ENCODE measurements around the gene AP3M1.

The AP3M1 gene

DNA sequence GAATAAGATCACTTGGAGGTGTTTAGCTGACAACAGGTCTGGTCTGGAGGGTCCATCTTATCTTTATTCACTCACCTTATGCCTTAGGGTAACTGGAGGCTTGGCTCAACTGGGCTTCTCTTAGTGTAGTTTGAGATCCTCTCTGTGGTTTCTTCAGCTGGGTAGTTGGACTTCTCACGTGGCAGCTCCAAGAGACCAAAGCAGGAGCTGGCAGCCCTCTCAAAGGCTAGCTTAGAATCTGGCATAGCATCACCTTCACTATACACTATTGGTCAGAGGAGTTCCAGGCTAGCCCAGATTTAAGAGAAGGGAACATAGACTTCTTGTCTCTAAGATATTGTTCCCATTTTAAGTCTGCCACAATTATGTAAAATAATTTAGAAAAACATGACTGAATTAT lies 16.8 kb upstream of the AP3M1 start:
- Histone ChIP-seq H3K4me1 (no peaks in the 10 kb centered on the region), H3K9me3 (no peaks in the 10 kb centered on the region), H3K36me3 (no peaks in the 10 kb centered on the region), H3K4me3 (ENCODE audit: low read depth, low read length) (no peak overlapping the region), H3K27me3 (no peaks in the 10 kb centered on the region)
- TF ChIP-seq, protein P1, sequence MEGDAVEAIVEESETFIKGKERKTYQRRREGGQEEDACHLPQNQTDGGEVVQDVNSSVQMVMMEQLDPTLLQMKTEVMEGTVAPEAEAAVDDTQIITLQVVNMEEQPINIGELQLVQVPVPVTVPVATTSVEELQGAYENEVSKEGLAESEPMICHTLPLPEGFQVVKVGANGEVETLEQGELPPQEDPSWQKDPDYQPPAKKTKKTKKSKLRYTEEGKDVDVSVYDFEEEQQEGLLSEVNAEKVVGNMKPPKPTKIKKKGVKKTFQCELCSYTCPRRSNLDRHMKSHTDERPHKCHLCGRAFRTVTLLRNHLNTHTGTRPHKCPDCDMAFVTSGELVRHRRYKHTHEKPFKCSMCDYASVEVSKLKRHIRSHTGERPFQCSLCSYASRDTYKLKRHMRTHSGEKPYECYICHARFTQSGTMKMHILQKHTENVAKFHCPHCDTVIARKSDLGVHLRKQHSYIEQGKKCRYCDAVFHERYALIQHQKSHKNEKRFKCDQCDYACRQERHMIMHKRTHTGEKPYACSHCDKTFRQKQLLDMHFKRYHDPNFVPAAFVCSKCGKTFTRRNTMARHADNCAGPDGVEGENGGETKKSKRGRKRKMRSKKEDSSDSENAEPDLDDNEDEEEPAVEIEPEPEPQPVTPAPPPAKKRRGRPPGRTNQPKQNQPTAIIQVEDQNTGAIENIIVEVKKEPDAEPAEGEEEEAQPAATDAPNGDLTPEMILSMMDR (IDR thresholded peaks at IDR 0.05; ENCODE audit: low read depth, low read length), result no peak
- no peak for DNase-seq

DNA sequence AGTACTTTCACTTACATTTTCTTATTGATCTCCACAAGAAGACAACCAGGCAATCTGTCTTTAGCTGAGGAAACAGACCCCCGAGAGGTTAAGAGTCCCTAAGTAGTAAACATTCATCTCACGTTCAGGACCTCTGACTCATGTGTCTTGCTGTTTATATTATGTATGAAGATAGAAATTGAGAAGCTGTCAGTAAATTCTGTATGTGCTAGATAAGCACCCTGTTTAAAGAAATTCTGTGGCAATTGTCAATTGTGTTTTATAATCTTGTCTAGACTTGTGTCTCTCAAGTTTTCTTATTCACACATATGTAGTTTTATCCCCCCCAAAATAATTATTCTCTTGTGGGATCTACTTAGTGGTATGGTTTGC lies 14.9 kb upstream of the AP3M1 start:
- no peak overlapping the region for H3K4me3 ChIP-seq (ENCODE audit: low read depth, low read length)
- no peaks in the 10 kb centered on the region for H3K4me1 ChIP-seq
- DNase-seq, result no peak
- no peaks in the 10 kb centered on the region for H3K9me3 ChIP-seq
- no peaks in the 10 kb centered on the region for H3K27me3 ChIP-seq
- H3K36me3 ChIP-seq, result no peaks in the 10 kb centered on the region
- TF ChIP-seq, protein P1 (IDR thresholded peaks at IDR 0.05; ENCODE audit: low read depth, low read length), result no peak

DNA sequence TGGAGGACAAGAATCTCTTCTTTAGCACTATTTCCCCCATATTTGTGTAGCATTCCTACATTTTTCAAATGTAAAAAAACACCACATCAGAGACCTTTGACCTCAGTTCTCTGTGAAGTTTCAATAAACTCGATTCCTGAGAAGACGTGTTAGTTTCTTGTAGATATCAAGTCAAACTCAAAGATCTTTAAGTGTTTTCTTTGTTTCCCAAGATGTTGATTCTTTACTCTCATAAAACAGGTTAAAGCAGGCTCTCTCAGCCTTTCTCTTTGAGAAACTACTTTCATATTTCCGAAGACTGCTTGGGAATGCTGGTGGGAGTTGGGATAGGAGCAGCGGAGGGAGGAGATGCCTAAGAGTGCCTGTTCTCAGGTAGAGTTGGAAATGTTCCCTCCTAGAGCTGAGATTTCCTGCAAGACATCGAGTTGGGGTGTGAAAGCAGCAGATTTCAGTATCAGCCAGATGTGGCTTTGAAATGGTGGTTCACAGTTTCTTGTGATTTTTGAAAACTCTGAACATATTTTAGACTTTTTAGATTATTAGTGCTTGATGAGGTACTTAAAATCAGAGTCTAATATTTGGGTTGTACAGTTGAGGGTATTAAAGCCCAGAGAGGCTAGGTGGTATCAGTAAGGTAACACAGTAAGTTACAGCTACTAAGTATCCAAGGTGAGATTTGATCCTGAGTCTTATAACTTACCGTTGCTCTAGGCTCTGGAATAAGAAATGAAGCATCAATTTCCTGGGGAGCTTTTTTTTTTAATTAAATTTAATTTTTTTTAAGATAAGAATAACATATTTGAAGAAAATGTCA lies 14.3 kb upstream of the AP3M1 start:
- Histone ChIP-seq H3K4me1 (no peaks in the 10 kb centered on the region), H3K4me3 (ENCODE audit: low read depth, low read length) (no peak overlapping the region), H3K9me3 (no peaks in the 10 kb centered on the region), H3K27me3 (no peaks in the 10 kb centered on the region), H3K36me3 (no peaks in the 10 kb centered on the region)
- DNase-seq, result no peak
- TF ChIP-seq, protein P1 (IDR thresholded peaks at IDR 0.05; ENCODE audit: low read depth, low read length), result no peak

DNA sequence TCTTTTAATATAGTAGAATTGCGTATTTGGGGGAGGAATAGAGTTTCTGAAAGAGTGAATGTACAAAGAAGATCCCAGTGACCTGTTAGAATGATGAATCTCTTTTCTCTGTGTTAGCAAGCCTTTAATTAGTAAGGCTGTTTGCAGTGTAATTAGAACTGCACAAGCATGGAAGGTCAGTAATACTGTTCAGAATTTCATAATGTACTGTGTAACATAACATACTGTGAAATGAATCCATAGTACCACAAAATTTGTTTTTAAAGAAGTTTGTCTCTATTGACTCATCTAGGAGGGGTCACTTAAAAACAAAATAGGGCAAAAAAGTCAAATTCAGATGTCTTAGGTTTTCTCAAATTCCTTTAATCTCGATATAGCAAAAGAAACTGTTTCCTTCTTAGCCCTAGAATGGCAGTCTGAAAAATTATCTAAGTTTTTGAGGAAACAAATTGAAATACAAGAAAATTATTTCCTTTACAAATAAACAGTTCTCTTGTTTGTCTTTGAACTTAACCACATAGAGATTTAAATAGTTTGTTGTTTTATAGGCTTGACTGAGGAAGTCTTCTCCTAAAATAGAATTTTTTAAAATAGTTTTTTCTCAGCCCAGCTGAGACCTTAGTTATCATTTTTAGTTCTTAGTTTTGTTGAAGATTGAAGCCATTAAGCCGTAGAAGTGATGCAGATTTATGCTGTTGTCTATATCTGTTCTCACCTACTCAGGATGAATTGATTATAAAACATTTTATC lies 12.9 kb upstream of the AP3M1 start:
- TF ChIP-seq, protein P1 (IDR thresholded peaks at IDR 0.05; ENCODE audit: low read depth, low read length), result no peak
- Histone ChIP-seq H3K4me1 (no peaks in the 10 kb centered on the region), H3K4me3 (ENCODE audit: low read depth, low read length) (no peak overlapping the region), H3K9me3 (no peaks in the 10 kb centered on the region), H3K27me3 (no peaks in the 10 kb centered on the region), H3K36me3 (no peaks in the 10 kb centered on the region)
- DNase-seq, result no peak

DNA sequence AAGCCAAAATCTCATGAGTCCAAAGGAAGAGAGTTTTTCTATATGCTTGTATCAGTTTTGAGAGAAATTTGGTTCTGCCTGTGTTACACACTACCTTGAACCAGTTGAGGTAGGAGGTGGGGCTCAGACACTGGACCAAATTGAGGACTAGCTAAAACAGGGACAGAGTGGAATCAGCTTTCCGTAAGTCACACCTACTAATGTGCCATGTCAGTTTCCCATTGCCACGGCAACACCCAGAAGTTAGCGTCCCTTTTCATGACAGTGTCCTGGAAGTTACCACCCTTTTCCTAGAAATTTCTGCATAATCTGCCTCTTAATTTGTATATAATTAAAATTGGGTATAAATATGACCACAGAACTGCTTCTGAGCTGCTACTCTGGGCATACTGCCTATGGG lies 9.4 kb upstream of the AP3M1 start:
- Histone ChIP-seq H3K36me3 (no peaks in the 10 kb centered on the region), H3K4me1 (no peaks in the 10 kb centered on the region), H3K9me3 (no peaks in the 10 kb centered on the region), H3K27me3 (no peaks in the 10 kb centered on the region), H3K4me3 (ENCODE audit: low read depth, low read length) (no peak overlapping the region)
- TF ChIP-seq, protein P1 (IDR thresholded peaks at IDR 0.05; ENCODE audit: low read depth, low read length), result no peak
- DNase-seq, result no peak

DNA sequence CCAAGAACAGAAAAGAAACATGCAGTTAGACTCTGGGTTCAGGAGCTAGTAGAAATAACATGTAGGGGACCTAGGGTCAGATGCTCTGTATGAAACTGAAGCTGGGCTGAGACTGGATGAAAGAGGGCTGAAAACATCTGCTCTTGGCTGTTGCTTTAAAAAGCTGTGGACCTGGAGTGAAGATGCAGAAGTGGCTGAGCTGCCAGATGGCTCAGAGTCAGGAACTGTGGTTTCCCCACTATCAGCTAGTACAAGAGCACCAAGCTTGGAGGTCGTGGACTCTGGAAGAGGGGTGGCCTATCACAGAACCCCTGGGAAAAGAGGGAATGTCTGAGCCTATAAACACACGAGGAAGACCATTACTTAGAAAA lies 6.3 kb upstream of the AP3M1 start:
- peak; percentile 35 for DNase-seq
- TF ChIP-seq, protein P1 (IDR thresholded peaks at IDR 0.05; ENCODE audit: low read depth, low read length), result no peak

More for the DNA sequence above, 6.3 kb upstream of the AP3M1 start:
- no peaks in the 10 kb centered on the region for H3K27me3 ChIP-seq
- H3K9me3 ChIP-seq, result no peaks in the 10 kb centered on the region
- H3K36me3 ChIP-seq, result no peaks in the 10 kb centered on the region
- H3K4me3 ChIP-seq (ENCODE audit: low read depth, low read length), result no peak overlapping the region
- H3K4me1 ChIP-seq, result no peaks in the 10 kb centered on the region; the same call in 1 of the 2 replicates
